Right forelimb (tissue), 1 donor: Measurements from ENCODE around the gene GRAMD2B.
A peak's percentile ranks its signal among the peaks of the same experiment; 100 is the strongest.
"Not testable (repeated sequence)": the region's sequence is repeated elsewhere in the genome, so short reads cannot be mapped to it uniquely, and the experiment has no call there.

Source experiments
- DNase-seq: peaks from one replicate; pipeline ENCODE4 v3.0.0-alpha.2; 2018

The GRAMD2B gene

DNA sequence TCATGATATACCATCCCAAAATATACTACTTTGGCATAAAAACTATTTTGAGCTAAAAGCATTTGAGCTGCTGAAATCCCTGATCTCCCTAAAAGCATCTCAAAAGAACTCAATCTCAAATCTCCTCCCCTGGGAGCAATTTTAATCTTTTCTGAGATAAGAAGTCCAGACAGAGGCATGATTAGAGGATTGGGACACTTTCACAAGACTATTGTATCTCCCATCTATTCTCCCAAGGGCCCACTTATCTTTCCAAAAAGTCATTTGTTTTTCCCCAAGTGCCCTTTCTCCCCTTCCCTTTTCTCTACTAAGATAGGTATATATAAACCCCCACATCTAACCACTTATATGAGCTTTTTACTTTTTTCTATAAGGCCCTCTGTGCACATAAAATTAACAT, 92.1 kb downstream of the GRAMD2B start:
- no peak for DNase-seq

DNA sequence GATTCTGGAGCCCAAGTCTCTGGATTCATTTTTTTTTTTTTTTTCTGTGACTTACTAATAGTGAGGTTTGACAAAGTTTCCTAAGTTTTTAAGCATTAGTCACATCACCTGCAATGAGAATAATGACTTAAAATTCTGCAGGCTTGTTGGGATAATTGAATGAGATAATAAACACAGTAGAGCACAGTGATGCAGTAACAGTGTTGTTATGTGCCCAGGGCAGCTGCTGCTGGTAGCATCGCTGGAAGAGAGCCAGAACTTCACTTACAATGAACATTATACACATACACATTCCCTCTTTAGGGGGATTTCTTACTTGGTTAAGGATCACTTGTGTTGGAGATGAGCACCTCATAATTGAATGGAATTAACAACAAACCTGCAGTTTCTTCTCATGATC, 92.9 kb downstream of the GRAMD2B start:
- no peak for DNase-seq

DNA sequence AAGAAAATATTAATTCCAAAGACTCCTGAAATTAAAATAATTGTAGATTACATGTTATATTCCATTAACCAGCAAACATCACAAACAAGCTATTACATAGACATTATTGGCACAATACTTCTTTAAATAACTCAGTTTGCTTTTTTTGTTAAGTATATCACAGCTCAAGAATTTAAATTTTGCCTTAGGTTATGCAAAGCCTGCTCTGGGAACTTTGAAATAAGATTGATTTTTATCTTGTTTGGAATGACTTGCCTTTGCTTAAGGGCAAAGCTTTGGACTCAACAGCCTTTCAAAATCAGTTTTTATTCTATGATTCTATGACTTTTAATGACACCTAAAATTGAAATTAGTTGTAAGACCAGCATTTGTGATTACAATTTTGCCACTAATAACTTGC, 93.6 kb downstream of the GRAMD2B start:
- no peak for DNase-seq

DNA sequence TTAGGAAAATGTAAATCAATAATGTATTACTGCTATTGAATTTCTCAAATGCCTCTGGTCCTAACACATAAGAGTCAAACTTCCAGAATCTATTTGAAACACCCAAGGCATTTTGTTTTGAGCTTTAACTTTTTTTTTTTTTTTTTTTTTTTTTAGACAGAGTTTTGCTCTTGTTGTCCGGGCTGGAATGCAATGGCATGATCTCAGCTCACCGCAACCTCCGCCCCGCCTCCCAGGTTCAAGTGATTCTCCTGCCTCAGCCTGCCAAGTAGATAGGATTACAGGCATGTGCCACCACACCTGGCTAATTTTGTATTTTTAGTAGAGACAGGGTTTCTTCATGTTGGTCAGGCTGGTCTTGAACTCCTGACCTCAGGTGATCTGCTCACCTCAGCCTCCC, 96.0 kb downstream of the GRAMD2B start:
- DNase-seq: not testable (repeated sequence)

DNA sequence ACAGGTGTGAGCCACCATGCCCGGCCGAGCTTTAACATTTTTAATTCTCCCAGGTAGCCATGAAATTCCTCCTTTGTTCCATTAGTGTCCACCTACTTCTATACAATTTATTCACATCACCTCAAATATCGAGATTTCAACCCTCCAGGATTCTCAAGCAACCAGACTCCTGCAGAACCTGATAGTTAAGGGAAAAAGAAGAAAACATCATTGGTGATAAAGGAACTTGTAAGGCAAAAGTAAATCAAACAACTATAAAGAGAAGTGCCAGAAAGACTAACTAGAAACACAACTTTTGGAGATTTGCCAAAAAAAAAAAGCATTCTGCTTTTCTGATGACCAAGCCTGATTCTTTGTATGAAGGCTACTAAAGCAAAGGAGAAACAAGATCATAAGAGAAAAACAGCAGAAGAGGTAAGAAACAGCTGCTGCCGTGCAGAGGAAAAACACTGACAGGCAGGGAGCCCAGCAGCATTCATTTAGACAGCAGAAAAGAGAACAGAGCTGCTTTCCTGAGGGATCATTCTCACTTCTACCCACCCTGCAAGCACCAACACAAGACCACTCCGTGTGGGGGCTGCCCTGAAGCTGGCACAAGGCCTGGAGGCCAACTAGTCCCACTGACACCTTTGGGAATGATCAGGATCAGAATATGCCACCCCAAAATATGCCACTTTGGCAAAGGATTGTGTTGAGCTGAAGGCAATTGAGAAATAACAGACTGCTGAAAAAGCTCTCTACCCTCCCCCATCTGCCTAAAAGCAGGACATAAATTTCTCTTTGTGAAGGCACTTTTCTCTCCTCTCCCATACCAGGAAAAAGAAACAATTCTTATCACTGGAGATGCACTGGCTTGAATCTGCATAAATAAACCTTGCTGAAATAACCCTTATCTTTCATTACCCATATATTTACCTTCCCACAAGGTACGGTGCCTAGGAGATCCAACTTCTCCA, 96.7 kb downstream of the GRAMD2B start:
- DNase-seq: peak; percentile 52

DNA sequence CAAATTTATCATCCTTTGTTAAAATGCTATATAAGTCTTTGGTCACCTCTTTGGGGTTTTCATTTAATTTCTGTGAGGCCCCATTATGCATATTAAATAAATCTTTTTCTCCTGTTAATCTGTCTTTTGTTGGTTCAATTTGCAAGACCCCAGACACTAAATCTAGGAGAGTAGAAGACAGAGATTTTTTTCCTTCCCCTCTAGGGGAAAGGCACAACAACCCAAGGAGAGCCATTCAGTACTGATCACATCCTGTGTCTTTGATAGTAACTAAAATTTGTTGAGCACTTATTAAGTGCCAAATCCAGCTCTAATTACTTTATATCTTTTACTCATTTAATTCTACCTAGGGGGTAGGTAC, 97.4 kb downstream of the GRAMD2B start:
- no peak for DNase-seq

DNA sequence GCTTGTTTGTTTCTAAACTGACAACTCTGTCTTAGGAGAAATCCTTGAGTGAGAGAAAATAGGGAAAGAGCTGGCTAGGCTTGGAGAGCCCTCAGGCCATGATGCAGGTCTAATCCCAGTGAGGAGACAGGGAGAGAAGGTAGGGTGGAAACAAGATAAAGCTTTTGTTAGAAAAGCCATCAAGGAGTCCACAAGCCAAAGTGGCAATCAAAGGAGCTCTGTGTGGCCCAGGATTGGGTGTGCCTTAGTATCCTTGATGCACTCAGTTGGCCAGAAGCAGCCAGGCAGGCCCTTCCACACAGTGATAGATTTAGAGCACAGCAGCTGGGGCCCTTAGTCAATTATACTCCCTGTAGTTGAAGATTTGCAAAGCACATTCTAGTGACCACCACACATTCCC, 97.9 kb downstream of the GRAMD2B start:
- no peak for DNase-seq

DNA sequence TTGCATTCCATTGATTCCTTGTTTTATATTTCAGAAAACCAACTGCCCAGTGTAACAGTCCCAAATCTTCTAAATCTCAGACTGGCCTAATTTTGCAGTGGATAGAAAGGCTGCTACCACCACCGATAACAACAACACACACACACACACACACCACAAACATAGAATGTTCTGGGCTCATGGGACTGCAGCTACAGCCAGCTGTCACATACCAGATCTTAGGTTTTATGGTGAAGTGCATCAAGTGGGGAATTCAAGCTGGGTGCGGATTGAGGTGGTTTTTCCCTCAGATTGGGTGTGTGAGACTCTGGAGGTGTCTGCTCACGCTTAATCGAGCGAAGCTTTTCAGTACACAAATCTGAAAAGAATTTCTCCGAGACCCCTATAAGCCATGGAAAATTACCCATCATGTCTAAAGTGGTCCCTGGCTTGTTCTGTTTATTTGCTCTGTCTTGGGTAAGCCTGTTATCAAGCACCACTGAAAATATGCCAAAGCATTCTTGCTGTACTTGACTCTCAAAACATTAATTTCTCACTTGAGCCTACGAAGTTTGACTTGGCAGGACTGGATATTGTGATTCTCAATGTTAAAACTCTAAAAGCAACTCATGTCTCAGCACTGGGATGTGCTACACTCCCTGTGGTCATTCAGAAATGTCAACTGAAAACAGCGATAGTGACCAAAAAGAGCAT, 100.8 kb downstream of the GRAMD2B start:
- DNase-seq: no peak

DNA sequence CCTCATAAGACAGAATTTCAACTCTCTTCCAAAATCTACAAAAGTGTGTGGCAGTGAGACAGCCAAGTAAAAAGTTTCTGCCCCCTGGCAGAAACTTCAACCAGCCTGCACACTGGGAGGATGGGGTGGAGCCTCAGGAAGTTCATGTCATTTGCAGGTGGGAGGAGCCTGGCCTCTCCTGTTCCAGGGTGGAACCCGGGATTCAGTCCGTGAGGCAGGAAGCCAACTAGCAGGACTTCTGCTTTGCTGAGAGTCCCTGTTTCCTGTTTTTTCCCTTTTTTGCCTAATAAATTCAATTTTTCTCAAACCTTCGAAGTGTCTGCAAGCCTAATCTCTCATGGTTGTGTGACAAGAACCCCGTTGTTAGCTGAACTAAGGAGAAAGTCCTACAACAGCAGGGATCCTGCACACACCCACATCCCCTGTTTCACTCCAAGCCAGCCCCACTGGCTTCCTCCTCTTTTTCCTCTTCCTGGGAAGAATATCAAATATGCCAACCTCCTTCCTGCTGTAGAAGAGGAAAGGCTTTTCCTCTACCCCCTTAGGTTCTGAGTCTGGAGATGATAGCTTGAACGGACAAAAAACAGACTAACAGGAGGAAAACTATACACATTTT, 102.5 kb downstream of the GRAMD2B start:
- no peak for DNase-seq

DNA sequence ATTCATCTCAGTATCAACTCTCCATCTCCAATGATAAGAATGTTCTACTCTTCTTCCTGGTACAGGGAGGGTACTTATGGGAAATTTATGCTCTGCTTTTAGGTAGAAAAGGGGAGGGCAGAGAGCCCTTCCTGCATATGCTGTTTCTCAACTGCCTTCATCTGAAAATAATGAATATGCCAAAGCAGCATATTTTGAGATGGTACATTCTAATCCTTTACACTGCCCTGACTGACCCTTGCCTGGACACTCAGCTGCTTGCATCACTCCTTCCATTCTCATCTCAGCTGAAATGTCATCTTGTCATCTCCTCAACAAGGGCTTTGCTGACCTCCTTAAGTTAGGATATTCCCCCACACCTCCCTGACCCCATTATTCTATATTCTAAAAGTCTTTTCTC, 103.3 kb downstream of the GRAMD2B start:
- no peak for DNase-seq

DNA sequence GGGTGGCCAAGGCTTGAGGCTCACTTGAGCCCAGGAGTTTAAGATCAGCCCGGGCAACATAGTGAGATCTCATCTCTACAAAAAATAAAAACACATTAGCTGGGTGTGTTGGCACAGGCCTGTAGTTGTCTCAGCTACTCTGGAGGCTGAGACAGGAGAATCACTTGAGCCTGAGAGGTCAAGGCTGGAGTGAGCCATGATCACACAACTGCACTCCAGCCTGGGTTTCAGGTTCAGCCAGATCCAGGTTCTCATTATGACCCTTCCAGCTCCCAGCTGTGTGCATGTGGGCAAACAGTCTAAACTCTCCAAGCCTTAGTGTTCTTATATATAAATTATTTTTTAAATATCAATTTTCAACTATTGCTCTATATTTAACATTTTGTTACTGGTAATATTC, 103.9 kb downstream of the GRAMD2B start:
- no peak for DNase-seq

DNA sequence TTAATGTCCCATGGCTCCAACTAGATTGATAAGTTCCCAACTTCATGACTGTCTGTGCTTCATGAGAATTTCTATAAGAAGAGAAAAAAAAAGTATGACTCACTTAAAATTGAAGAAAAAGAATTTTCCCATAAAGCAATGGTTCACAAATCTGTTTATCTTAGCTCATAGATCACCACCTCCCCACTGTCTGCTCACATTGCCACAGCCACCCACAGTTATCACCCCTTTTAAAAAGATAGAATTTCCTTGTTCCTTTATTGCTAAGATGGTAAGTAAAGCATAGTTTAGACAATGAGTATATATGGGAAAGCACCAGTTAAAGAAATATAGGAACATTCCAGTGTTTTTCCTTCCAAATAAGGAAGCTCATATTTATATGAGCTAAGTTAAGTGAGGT, 104.7 kb downstream of the GRAMD2B start:
- DNase-seq: no peak

DNA sequence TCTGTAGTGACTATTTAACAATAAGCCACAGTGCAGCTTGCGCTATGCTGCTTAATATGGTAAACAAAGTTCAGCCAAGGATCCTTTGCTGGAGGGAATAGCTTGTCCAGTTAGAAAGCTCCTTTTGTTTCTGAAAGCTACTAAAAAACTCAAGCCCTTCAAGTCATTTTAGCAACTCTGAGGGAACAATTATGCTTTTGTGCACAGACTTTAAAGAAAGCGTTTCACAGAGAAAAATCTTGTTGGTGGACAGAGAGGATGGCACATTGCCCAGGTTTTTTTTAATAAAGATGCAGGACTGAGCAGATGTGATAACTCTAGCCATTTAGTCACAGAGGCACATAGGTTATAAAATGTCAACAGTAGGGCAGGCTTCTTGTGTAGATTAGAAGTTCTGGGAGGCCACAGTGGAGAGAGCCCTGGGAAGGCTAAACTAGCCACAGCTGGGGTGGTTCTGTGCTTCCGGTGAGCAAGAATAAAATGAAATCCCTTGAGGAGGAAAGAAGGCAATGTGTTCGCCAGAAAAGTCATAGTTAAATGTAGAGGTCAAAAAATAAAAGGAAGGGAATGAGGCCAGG, 108.4 kb downstream of the GRAMD2B start:
- no peak for DNase-seq

DNA sequence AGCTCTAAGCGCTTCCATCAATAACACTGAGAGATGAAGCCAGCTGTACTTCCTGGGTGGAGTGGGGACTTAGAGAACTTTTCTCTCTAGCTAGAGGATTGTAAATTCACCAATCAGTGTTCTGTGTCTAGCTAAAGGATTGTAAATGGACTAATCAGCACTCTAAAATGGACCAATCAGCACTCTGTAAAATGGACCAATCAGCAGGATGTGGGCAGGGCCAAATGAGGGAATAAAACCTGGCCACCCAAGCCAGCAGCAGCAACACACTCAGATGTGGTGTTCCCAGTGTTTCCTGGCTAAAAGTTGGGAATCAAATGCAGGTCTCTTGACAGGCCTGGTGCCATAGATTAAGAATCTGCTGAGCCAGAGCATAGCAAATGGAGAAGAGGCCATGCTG, 111.3 kb downstream of the GRAMD2B start:
- DNase-seq: no peak

DNA sequence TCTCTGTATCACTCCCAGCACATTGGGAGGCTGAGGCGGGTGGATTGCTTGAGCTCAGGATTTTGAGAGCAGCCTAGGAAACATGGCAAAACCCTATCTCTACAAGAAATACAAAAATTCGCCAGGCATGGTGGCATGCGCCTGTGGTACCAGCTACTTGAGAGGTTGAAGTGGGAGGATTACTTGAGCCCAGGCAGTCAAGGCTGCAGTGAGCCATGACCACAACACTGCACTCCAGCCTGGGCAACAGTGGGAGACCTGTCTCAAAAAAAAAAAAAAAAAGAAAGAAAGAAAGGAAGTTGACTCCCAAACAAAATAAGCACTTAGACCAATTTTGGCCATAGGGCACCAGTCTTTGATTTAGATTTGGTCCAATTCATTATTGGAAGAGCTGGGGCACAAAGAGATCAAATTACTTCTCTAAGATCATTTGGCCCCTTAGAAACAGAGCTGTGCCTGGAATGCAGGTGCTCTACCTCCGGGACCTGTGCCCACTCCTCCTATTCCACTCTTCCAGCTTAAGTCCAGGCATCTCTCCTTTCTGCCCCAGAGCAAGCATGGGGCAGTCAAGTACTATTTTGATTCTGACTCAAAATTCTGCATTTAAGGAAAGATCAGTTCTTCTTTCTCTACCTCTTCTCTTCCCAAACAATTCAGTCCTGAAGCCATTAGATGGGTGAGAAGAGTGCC, 112.8 kb downstream of the GRAMD2B start:
- no peak for DNase-seq

DNA sequence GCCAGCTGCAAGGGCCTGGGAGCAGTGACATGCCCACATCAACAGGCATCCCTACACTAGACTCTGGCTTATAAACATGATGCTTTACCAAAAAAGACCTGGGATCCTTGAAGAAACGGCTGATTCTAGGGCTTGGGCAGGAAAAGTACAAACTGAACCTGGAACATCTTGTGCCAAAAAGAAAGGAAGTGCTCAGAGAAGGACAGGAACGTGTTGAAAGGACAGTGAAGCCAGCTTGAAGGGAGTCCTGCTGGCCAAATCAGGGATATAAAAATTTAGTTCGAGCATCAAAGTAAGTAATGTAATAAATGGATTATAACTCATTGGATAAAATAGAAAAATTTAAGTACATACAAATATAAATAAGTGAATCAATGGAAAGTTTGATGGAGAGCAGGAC, 113.7 kb downstream of the GRAMD2B start:
- no peak for DNase-seq

DNA sequence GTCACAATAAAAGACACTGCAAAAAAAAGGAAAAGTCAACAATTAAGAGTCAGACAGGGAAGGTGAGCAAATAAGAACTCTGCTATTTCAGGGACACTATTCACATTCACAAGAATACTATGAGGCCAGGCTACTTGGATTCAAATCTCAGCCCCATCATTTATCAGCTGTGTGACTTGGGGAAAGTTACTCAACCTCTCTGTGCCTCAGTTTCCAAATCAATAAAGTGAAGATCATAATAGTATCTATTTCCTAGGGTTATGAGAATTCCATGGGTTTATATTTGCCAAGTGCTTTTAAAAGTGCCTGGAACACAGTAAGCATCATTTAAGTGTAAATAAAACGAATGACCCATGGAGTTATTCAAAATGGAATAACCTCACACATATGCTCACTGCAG, 115.4 kb downstream of the GRAMD2B start:
- DNase-seq: no peak

DNA sequence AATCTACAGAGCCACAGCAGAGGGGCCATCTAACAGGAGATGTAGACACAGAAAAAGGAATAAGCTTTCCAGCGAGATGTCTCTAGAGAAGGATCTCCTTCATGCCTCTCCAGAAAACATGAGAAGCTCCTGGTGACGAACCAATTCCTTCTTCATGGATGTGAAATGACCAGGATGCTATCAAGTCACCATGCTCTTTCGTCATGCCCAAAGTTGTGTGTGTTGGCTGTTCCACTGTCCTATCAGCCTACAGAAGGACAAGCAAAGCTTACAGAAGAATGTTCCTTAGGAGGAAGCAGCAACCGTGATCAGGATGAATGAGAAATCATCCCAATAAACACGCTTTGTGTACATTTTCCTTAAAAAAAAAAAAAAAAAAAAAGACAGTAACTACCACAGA, 117.4 kb downstream of the GRAMD2B start:
- DNase-seq: no peak

DNA sequence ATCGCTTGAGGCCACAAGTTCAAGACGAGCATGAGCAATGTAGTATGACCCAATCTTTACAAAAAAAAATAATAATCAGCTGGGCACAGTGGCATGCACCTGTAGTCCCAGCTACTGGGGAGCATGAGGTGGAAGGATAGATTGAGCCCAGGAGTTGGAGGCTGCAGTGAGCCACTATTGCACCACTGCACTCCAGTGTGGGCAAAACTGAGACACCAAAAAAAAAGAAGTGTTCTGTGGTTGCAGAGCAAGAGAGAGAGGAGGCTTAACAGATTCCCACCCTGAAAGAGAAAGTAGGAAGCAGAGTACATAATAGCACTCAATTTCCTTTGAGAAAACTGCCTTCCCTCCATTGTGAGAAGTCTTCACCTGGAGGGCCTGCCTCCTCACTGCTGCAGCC, 119.2 kb downstream of the GRAMD2B start:
- DNase-seq: no peak

DNA sequence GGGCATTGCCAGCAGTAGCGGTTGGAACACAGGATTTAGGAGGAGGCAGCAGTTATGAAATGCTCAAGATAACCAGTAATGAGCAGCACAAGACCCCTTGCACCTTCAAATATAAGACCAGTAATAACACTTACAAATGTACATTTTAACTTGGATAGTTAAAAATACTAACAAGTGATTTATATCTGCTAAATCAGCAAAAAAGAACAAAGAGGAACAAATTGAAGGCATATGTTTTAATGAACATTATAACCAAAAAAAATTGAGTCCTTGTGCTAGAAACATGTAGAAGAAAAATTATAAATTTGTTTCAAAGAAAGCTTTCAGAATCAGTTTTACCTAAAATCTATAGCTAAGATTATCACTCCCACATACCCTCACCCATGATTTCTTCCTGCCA, 119.8 kb downstream of the GRAMD2B start:
- no peak for DNase-seq

DNA sequence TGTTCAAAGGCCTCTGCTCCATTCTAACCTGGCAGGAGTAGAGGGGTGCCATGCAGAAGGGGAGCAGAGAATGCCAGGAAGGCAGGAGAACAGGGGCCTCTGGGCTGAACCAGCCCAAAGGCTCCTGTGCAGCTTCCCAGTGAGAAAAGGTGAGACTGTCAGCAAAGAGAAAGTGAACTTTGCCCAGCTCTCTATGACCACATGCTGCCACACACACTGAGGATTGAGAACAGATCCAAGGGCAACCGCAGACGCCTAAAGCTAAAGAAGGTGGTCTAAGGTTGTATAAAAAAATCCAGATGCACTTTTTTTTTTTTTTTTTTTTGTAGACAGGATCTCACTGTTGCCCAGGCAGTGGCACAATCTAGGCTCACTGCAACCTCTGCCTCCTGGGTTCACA, 120.5 kb downstream of the GRAMD2B start:
- DNase-seq: no peak
